Esophagus squamous epithelium (tissue), 5 donors: ENCODE measurements around the gene SYT14. TPM values are rescaled to one million over a fixed set of nuclear protein-coding genes. Genes with fewer than 3 reads are reported as not detected.
A peak's percentile ranks its signal among the peaks of the same experiment; 100 is the strongest.

ENCODE experiments used
- DNase-seq: peaks from one replicate; lab custom pipeline; 2025; lab: John Stamatoyannopoulos, UW
- H3K27ac ChIP-seq, 4 donors: fragments of 200-600 bp; sonication (generic); one replicate each; pipeline ENCODE4 v1.5.1; 2016 to 2019; ENCODE audit warnings: mild to moderate bottlenecking in 1 of 4
- H3K27me3 ChIP-seq, 4 donors: fragments of 200-600 bp; sonication (generic); 1 replicate in 3 of 4; 2 replicates in 1 of 4; pipeline versions ENCODE4 v1.5.1 to v1.6.0; 2017 to 2021; ENCODE audit warnings: antibody characterized with exemption in 1 of 4
- H3K36me3 ChIP-seq, 3 donors: fragments of 200-600 bp; sonication (generic); one replicate each; pipeline ENCODE4 v1.5.1; 2016 to 2019
- H3K4me1 ChIP-seq, 3 donors: fragments of 200-600 bp; sonication (generic); one replicate each; pipeline ENCODE4 v1.5.1; 2017 to 2019
- H3K4me3 ChIP-seq, 4 donors: fragments of 200-600 bp; sonication (generic); 1 replicate in 3 of 4; 2 replicates in 1 of 4; pipeline ENCODE4 v1.5.1; 2016 to 2019; ENCODE audit warnings: mild to moderate bottlenecking in 2 of 4, moderate library complexity in 1 of 4
- H3K9me3 ChIP-seq, 3 donors: fragments of 200-600 bp; sonication (generic); one replicate each; pipeline ENCODE4 v1.5.1; 2016 to 2019
- CTCF ChIP-seq, 6 experiments: fragments of 450-650 bp in 4 of 6; fragments of 200-600 bp in 2 of 6; sonication (generic) in 2 of 6; IDR thresholded peaks; one replicate each; pipeline ENCODE4 v1.5.1; 2016 to 2019; ENCODE audit warnings: antibody characterized with exemption in 6 of 6, mild to moderate bottlenecking in 4 of 6, moderate library complexity in 4 of 6
- POLR2A ChIP-seq, 4 donors: fragments of 450-650 bp; IDR thresholded peaks; one replicate each; pipeline ENCODE4 v1.6.1; 2017; ENCODE audit warnings: antibody characterized with exemption in 4 of 4, mild to moderate bottlenecking in 4 of 4, moderate library complexity in 3 of 4
- WGBS, 2 donors: methylation state at CpG; one replicate each; pipeline ENCODE4 v1.1.5; 2018; 5-methylcytosine and 5-hydroxymethylcytosine counted together
- intact Hi-C: fragments of 100-400 bp; cut with DNase I; formaldehyde crosslinking; loops from one replicate; pipeline ENCODE4 v1.15.0; 2022
- total RNA-seq, 4 donors: library from RNA; depleted of rRNA; stranded (reverse); fragments of >200 nt; gene quantifications; one replicate each; pipeline ENCODE4 v1.1.0, GENCODE V29; 2016
- donor health status: DM: yes; HTN: yes; CAD: no.

The SYT14 gene
- total RNA-seq, 4 donors from 2014 or later: not detected

GRCh38 chr1:209985002-209985401, 47.0 kb downstream of the SYT14 start:
- H3K4me1 ChIP-seq: no peaks in the 10 kb centered on the region

GRCh38 chr1:209988706-209989105, 50.7 kb downstream of the SYT14 start:
- Histone ChIP-seq H3K4me3 (no peak overlapping the region), H3K36me3 (no peaks in the 10 kb centered on the region), H3K27me3 (peaks cover 0 to 18% (median 0%) of the 10 kb centered on the region in 4 donors), H3K9me3 (no peaks in the 10 kb centered on the region), H3K4me1 (no peaks in the 10 kb centered on the region), H3K27ac (no peak overlapping the region)
- 68 to 69% methylated on average over 2 of the region's 2 CpGs for WGBS, 2 donors
- intact Hi-C loops: loop anchor here (10.0 kb wide), 1 partner anchor 114 kb away; no protein-coding TSS in a partner anchor
- TF ChIP-seq POLR2A (IDR thresholded peaks at IDR 0.05) (no peak), CTCF (IDR thresholded peaks at IDR 0.05) (no peak)
- no peak for DNase-seq

More at GRCh38 chr1:209985002-209985401, 47.0 kb downstream of the SYT14 start:
- WGBS, 2 donors: 75 to 80% methylated on average over 3 of the region's 3 CpGs
- H3K36me3 ChIP-seq: no peaks in the 10 kb centered on the region
- H3K27ac ChIP-seq: no peak overlapping the region
- no peak overlapping the region for H3K4me3 ChIP-seq
- peaks cover 0 to 8% (median 0%) of the 10 kb centered on the region in 4 donors for H3K27me3 ChIP-seq
- intact Hi-C loops: loop anchor here (10.0 kb wide), 1 partner anchor 110 kb away; no protein-coding TSS in a partner anchor
- TF ChIP-seq POLR2A (IDR thresholded peaks at IDR 0.05): no peak
- no peak for TF ChIP-seq CTCF (IDR thresholded peaks at IDR 0.05)
- H3K9me3 ChIP-seq: no peaks in the 10 kb centered on the region
- no peak for DNase-seq

GRCh38 chr1:209989525-209989924, 51.5 kb downstream of the SYT14 start:
- Histone ChIP-seq H3K9me3 (no peaks in the 10 kb centered on the region), H3K4me1 (no peaks in the 10 kb centered on the region), H3K27ac (no peak overlapping the region), H3K36me3 (no peaks in the 10 kb centered on the region), H3K4me3 (no peak overlapping the region), H3K27me3 (peaks cover 0 to 18% (median 0%) of the 10 kb centered on the region in 4 donors)
- 12 to 21% methylated on average over 3 of the region's 3 CpGs for WGBS, 2 donors
- intact Hi-C loops: loop anchor here (10.0 kb wide), 1 partner anchor 115 kb away; no protein-coding TSS in a partner anchor
- no peak for DNase-seq
- TF ChIP-seq CTCF (IDR thresholded peaks at IDR 0.05): peak in 2 of 6 experiments; percentile 17 to 36
- TF ChIP-seq POLR2A (IDR thresholded peaks at IDR 0.05): no peak

- peaks cover 0 to 10% (median 0%) of the 10 kb centered on the region in 4 donors for H3K27me3 ChIP-seq
- no peaks in the 10 kb centered on the region for H3K36me3 ChIP-seq
- H3K4me3 ChIP-seq: no peak overlapping the region
- no peak for DNase-seq
- no peak for TF ChIP-seq POLR2A (IDR thresholded peaks at IDR 0.05)
- TF ChIP-seq CTCF (IDR thresholded peaks at IDR 0.05): no peak
- 58 to 67% methylated on average over 4 of the region's 9 CpGs for WGBS, 2 donors
- intact Hi-C loops: no loop called here
- no peaks in the 10 kb centered on the region for H3K4me1 ChIP-seq
- no peaks in the 10 kb centered on the region for H3K9me3 ChIP-seq
- H3K27ac ChIP-seq: no peak overlapping the region
Observed at GRCh38 chr1:209993061-209993830, 55.2 kb downstream of the SYT14 start.

GRCh38 chr1:209996348-209996747, 58.3 kb downstream of the SYT14 start:
- whole genome bisulfite sequencing, 2 donors: 61 to 62% methylated on average over 2 of the region's 2 CpGs
- Histone ChIP-seq H3K4me3 (no peak overlapping the region), H3K9me3 (no peaks in the 10 kb centered on the region), H3K36me3 (no peaks in the 10 kb centered on the region), H3K27ac (no peak overlapping the region), H3K4me1 (no peaks in the 10 kb centered on the region), H3K27me3 (peaks cover 0 to 10% (median 0%) of the 10 kb centered on the region in 4 donors)
- intact Hi-C loops: no loop called here
- DNase-seq: no peak
- TF ChIP-seq CTCF (IDR thresholded peaks at IDR 0.05): no peak
- no peak for TF ChIP-seq POLR2A (IDR thresholded peaks at IDR 0.05)
